Testis (tissue), 2 donors: ENCODE data around the gene COG2.

ENCODE experiments used
- CTCF ChIP-seq, 3 experiments: fragments of 450-650 bp in 2 of 3; fragments of 200-600 bp in 1 of 3; sonication (generic) in 1 of 3; IDR thresholded peaks; one replicate each; pipeline ENCODE4 v1.5.1; 2016 to 2019; ENCODE audit warnings: antibody characterized with exemption in 3 of 3, mild to moderate bottlenecking in 2 of 3, moderate library complexity in 1 of 3
- POLR2A ChIP-seq: fragments of 450-650 bp; IDR thresholded peaks from one replicate; pipeline ENCODE4 v1.6.1; 2017; ENCODE audit warnings: antibody characterized with exemption, mild to moderate bottlenecking, moderate library complexity

GRCh38 chr1:230698130-230698529 is 55.8 kb downstream of the COG2 start:
- no peak for TF ChIP-seq CTCF (IDR thresholded peaks at IDR 0.05)
- TF ChIP-seq POLR2A: no peak
